Upper lobe of left lung (tissue), 4 donors: ENCODE results near the gene ITPRIPL2.

ENCODE experiments used
- CTCF ChIP-seq, 6 experiments: fragments of 450-650 bp in 4 of 6; fragments of 200-600 bp in 2 of 6; sonication (generic) in 2 of 6; IDR thresholded peaks; one replicate each; pipeline ENCODE4 v1.5.1; 2016 to 2019; ENCODE audit warnings: antibody characterized with exemption in 6 of 6
- EP300 ChIP-seq, 4 donors: sonication (generic); formaldehyde crosslinking; IDR thresholded peaks; one replicate each; pipeline ENCODE4 v1.5.1; 2017; ENCODE audit warnings: antibody characterized with exemption in 4 of 4, control low read depth in 2 of 4
- POLR2AphosphoS5 ChIP-seq, 2 donors: sonication (generic); formaldehyde crosslinking; IDR thresholded peaks; one replicate each; pipeline ENCODE4 v1.5.1; 2017; ENCODE audit warnings: antibody characterized with exemption in 2 of 2

- no peak for TF ChIP-seq POLR2AphosphoS5 (IDR thresholded peaks at IDR 0.05)
- no peak for TF ChIP-seq EP300 (IDR thresholded peaks at IDR 0.05)
- no peak for TF ChIP-seq CTCF (IDR thresholded peaks at IDR 0.05)
These were observed 56.4 kb downstream of the ITPRIPL2 start for GRCh38 chr16:19170043-19170655.
